Panc1 (cell line): Measurements from ENCODE around the gene FIGN. TPM values are rescaled to one million over a fixed set of nuclear protein-coding genes. Genes with fewer than 3 reads are reported as not detected.
A peak's percentile ranks its signal among the peaks of the same experiment; 100 is the strongest.

Experiments
- ATAC-seq: fragments of 200-7000 bp; cut with Tn5 transposase; 2 replicates; pipeline ENCODE4 v1.9.1; 2020; ENCODE audit warnings: mild to moderate bottlenecking, moderate library complexity
- BruUV-seq: library from RNA; stranded (reverse); fragments of 400-500 nt; replicated peaks from 2 replicates; lab custom pipeline; 2021; lab: Mats Ljungman, UMichigan
- CTCF ChIA-PET: fragments of 300-600 bp; sonication (Branson Sonifier 250); formaldehyde crosslinking; loops from one replicate; lab custom pipeline; 2022; ENCODE audit warnings: antibody characterized with exemption; lab: Charles Lee
- POLR2A ChIA-PET: fragments of 300-600 bp; sonication (Branson Sonifier 250); formaldehyde crosslinking; loops from one replicate; lab custom pipeline; 2022; ENCODE audit warnings: antibody characterized with exemption; lab: Charles Lee
- DNase-seq: peaks from one replicate; pipeline ENCODE4 v3.0.0-alpha.2; 2010; ENCODE audit warnings: low read depth, low spot score
- H3K27ac ChIP-seq: 2 replicates; pipeline ENCODE4 v1.5.1; 2011; ENCODE audit warnings: mild to moderate bottlenecking, low read length, inconsistent platforms
- H3K27me3 ChIP-seq: fragments of 200-500 bp; sonication (Bioruptor generic); 2 replicates; pipeline ENCODE4 v1.6.0; 2014; ENCODE audit warnings: low read length, inconsistent platforms; ENCODE audit not compliant: control insufficient read depth, insufficient read depth
- H3K36me3 ChIP-seq: fragments of 200-500 bp; sonication (Bioruptor generic); 2 replicates; pipeline ENCODE4 v1.5.1; 2014; ENCODE audit warnings: inconsistent platforms, mild to moderate bottlenecking, low read length, moderate library complexity; ENCODE audit not compliant: control insufficient read depth, insufficient read depth
- H3K4me1 ChIP-seq: 2 replicates; pipeline ENCODE4 v1.5.1; 2011; ENCODE audit warnings: inconsistent platforms, mild to moderate bottlenecking, low read length, moderate library complexity; ENCODE audit not compliant: control insufficient read depth, insufficient read depth
- H3K4me3 ChIP-seq, 2 experiments: 2 replicates each; pipeline ENCODE4 v1.5.1; 2011 to 2012; ENCODE audit warnings: low read depth in 2 of 2, low read length in 2 of 2, mild to moderate bottlenecking in 2 of 2, inconsistent platforms in 1 of 2, moderate library complexity in 1 of 2
- H3K9me3 ChIP-seq: fragments of 200-500 bp; sonication (Bioruptor generic); 2 replicates; pipeline ENCODE4 v1.5.1; 2014; ENCODE audit warnings: low read depth, mild to moderate bottlenecking, inconsistent platforms, low read length, moderate library complexity; ENCODE audit not compliant: control insufficient read depth, insufficient read depth
- CTCF ChIP-seq: fragments of 450-650 bp; IDR thresholded peaks from 2 replicates; pipeline ENCODE4 v1.5.1; 2017; ENCODE audit warnings: mild to moderate bottlenecking
- POLR2AphosphoS5 ChIP-seq: IDR thresholded peaks from 2 replicates; pipeline ENCODE4 v1.6.1; 2012; ENCODE audit warnings: mild to moderate bottlenecking, low read depth, low read length, moderate library complexity
- REST ChIP-seq, 2 experiments: IDR thresholded peaks; 2 replicates each; pipeline ENCODE4 v1.6.1; 2011 to 2012; ENCODE audit warnings: low read depth in 2 of 2, control low read depth in 1 of 2, low read length in 1 of 2, mild to moderate bottlenecking in 1 of 2, moderate library complexity in 1 of 2; ENCODE audit not compliant: insufficient read depth in 1 of 2
- SIN3A ChIP-seq: IDR thresholded peaks from 2 replicates; pipeline ENCODE4 v1.6.1; 2012; ENCODE audit warnings: low read depth, mild to moderate bottlenecking, low read length, moderate library complexity, borderline replicate concordance; ENCODE audit not compliant: insufficient read depth
- TCF7L2 ChIP-seq: IDR thresholded peaks from 2 replicates; pipeline ENCODE4 v1.6.1; 2011; ENCODE audit warnings: mild to moderate bottlenecking, low read depth, low read length, inconsistent platforms
- in situ Hi-C: cut with HindIII; loops from 2 replicates; pipeline ENCODE4 v1.10.0; 2016; ENCODE audit warnings: low sequenced_read_pairs, low pct_unique_long_range_greater_than_20kb
- intact Hi-C: fragments of 100-400 bp; cut with micrococcal nuclease; formaldehyde crosslinking; loops from one replicate; pipeline ENCODE4 v1.10.0; 2022; ENCODE audit not compliant: unreplicated experiment
- total RNA-seq: library from RNA; stranded (reverse); gene quantifications from one replicate; pipeline ENCODE4 v1.2.1, GENCODE V29; 2021; ENCODE audit not compliant: unreplicated experiment

FIGN gene
- total RNA-seq, 1 experiment from 2014 or later = 19.5 TPM

GRCh38 chr2:163693484-163693883 lies 42.3 kb downstream of the FIGN start:
- intact Hi-C loops = no loop called here
- in situ Hi-C loops = no loop called here
- BruUV-seq = no TSS peak
- H3K27ac ChIP-seq = peak overlapping the region; percentile 30
- H3K36me3 ChIP-seq = no peaks in the 10 kb centered on the region
- H3K4me1 ChIP-seq = no peaks in the 10 kb centered on the region
- no peak for DNase-seq
- no peaks in the 10 kb centered on the region for H3K27me3 ChIP-seq
- POLR2A ChIA-PET = no interaction called here
- TF ChIP-seq CTCF (no peak), TCF7L2 (no peak), SIN3A (no peak), POLR2AphosphoS5 (no peak), REST (IDR thresholded peaks at IDR 0.05; ENCODE audit: insufficient read depth in 1 of 2, low read depth in 2 of 2, low read length in 1 of 2) (no peak)
- ATAC-seq = no peak
- H3K9me3 ChIP-seq = no peaks in the 10 kb centered on the region
- no peak overlapping the region for H3K4me3 ChIP-seq
- CTCF ChIA-PET = no interaction called here

- ATAC-seq (peak; percentile 70; the same call in 1 of the 2 replicates), DNase-seq (no peak)
- Histone ChIP-seq H3K36me3 (no peaks in the 10 kb centered on the region), H3K27me3 (no peaks in the 10 kb centered on the region), H3K4me1 (no peaks in the 10 kb centered on the region), H3K27ac (peak overlapping the region; percentile 30), H3K9me3 (no peaks in the 10 kb centered on the region), H3K4me3 (no peak overlapping the region)
- in situ Hi-C loops (no loop called here), intact Hi-C loops (no loop called here)
- BruUV-seq = no TSS peak
- ChIA-PET CTCF (interaction anchor here (0.6 kb wide), 1 partner anchor 342 kb away, joined by 3 read pairs; no protein-coding TSS in a partner anchor), POLR2A (no interaction called here)
- no peak for TF ChIP-seq REST (IDR thresholded peaks at IDR 0.05; ENCODE audit: insufficient read depth in 1 of 2, low read depth in 2 of 2, low read length in 1 of 2)
- no peak for TF ChIP-seq SIN3A
- TF ChIP-seq POLR2AphosphoS5 = no peak
- TF ChIP-seq TCF7L2 = no peak
- TF ChIP-seq CTCF = no peak
These were observed 43.0 kb downstream of the FIGN start for GRCh38 chr2:163692611-163693482.
